K562 (cell line): ENCODE data around the gene CYFIP2. TPM values are rescaled to one million over a fixed set of nuclear protein-coding genes. Genes with fewer than 3 reads are reported as not detected.

Source experiments
- ATAC-seq: fragments of 200-7000 bp; cut with Tn5 transposase; 3 replicates; pipeline ENCODE4 v1.9.1; 2020; ENCODE audit warnings: moderate library complexity
- BruUV-seq: library from RNA; stranded (reverse); fragments of 400-500 nt; replicated peaks from 2 replicates; lab custom pipeline; 2021; lab: Mats Ljungman, UMichigan
- CTCF ChIA-PET: fragments of 300-600 bp; formaldehyde crosslinking; extraction: SDS; loops from one replicate; lab custom pipeline; 2021; ENCODE audit warnings: low intra/inter-chr PET ratio; lab: Yijun Ruan, JAX
- POLR2A ChIA-PET: fragments of 300-600, 350-650 bp; sonication (Branson Sonifier 250); formaldehyde crosslinking; extraction: SDS; loops from one replicate; lab custom pipeline; 2021; ENCODE audit warnings: antibody characterized with exemption, inconsistent platforms; lab: Yijun Ruan, JAX
- DNase-seq, 4 experiments: peaks; one replicate each; pipeline versions ENCODE4 v3.0.0 to v3.0.0-alpha.2; 2011 to 2018; ENCODE audit warnings: low spot score in 3 of 4, mixed read lengths in 3 of 4; ENCODE audit errors: extremely low read depth in 1 of 4
- FAIRE-seq: peaks from 2 replicates; lab custom pipeline; 2011; peaks lifted over from hg19 to GRCh38; lab: Jason Lieb, UNC
- H2AFZ ChIP-seq: 2 replicates; pipeline ENCODE4 v1.6.0; 2011; ENCODE audit warnings: low read depth, low read length, control low read depth, inconsistent platforms
- H3K27ac ChIP-seq: fragments of 200-600 bp; 3 replicates; pipeline ENCODE4 v1.8.0; 2011; ENCODE audit warnings: low read depth, mild to moderate bottlenecking, control low read depth, inconsistent platforms, low read length, moderate library complexity, mixed read lengths; ENCODE audit errors: extremely low read depth
- H3K27me3 ChIP-seq, 2 experiments: fragments of 300-600 bp in 1 of 2; 2 replicates in 1 of 2; 3 replicates in 1 of 2; pipeline versions ENCODE4 v1.6.0 to v1.8.0; 2011; ENCODE audit warnings: inconsistent platforms in 2 of 2, low read length in 2 of 2, mild to moderate bottlenecking in 1 of 2, mixed read lengths in 1 of 2, moderate library complexity in 1 of 2; ENCODE audit not compliant: control insufficient read depth in 2 of 2, insufficient read depth in 2 of 2
- H3K36me3 ChIP-seq: fragments of 300-600 bp; 3 replicates; pipeline ENCODE4 v1.8.0; 2011; ENCODE audit warnings: mild to moderate bottlenecking, low read length, inconsistent platforms; ENCODE audit not compliant: control insufficient read depth, insufficient read depth
- H3K4me1 ChIP-seq, 2 experiments: fragments of 200-600 bp in 1 of 2; replicated peaks in 1 of 2; 2 replicates in 1 of 2; 3 replicates in 1 of 2; pipeline versions ENCODE4 v1.5.1 to v1.8.0; 2011; ENCODE audit warnings: inconsistent platforms in 2 of 2, low read length in 2 of 2, mild to moderate bottlenecking in 1 of 2, mixed read lengths in 1 of 2, moderate library complexity in 1 of 2; ENCODE audit not compliant: control insufficient read depth in 2 of 2, insufficient read depth in 2 of 2
- H3K4me2 ChIP-seq: 2 replicates; pipeline ENCODE4 v1.6.1; 2011; ENCODE audit warnings: low read length, control low read depth, inconsistent platforms, mixed read lengths; ENCODE audit not compliant: insufficient read depth
- H3K4me3 ChIP-seq: fragments of 200-600 bp; sonication (generic), shearing (Covaris generic); 2 replicates; pipeline ENCODE4 v1.5.1; 2016; ENCODE audit warnings: control low read depth, inconsistent platforms
- H3K79me2 ChIP-seq: fragments of 200-600 bp; 3 replicates; pipeline ENCODE4 v1.8.0; 2011; ENCODE audit warnings: low read length, inconsistent platforms; ENCODE audit not compliant: control insufficient read depth, insufficient read depth
- H3K9ac ChIP-seq, 2 experiments: 2 replicates each; pipeline versions ENCODE4 v1.6.0 to v1.6.1; 2011; ENCODE audit warnings: low read depth in 2 of 2, low read length in 2 of 2, control low read depth in 1 of 2, inconsistent platforms in 1 of 2, mild to moderate bottlenecking in 1 of 2, mixed read lengths in 1 of 2; ENCODE audit not compliant: insufficient read depth in 1 of 2
- H3K9me1 ChIP-seq: one replicate; pipeline ENCODE4 v1.6.0; 2011; ENCODE audit warnings: inconsistent platforms, mild to moderate bottlenecking, low read length, moderate library complexity; ENCODE audit not compliant: control insufficient read depth, insufficient read depth
- H3K9me3 ChIP-seq: replicated peaks from 2 replicates; pipeline ENCODE4 v1.5.1; 2011; ENCODE audit warnings: low read depth, low read length, inconsistent platforms; ENCODE audit not compliant: control insufficient read depth, insufficient read depth
- H4K20me1 ChIP-seq: replicated peaks from 2 replicates; pipeline ENCODE4 v1.6.1; 2011; ENCODE audit warnings: low read length, inconsistent platforms, mixed read lengths; ENCODE audit not compliant: control insufficient read depth, insufficient read depth
- CBFB ChIP-seq: sonication (generic); formaldehyde crosslinking; IDR thresholded peaks from 2 replicates; pipeline ENCODE4 v1.4.0; 2020; ENCODE audit warnings: mild to moderate bottlenecking, missing genetic modification reagents
- DIDO1 ChIP-seq: fragments of 450-650 bp; IDR thresholded peaks from 2 replicates; pipeline ENCODE4 v1.6.1; 2016; ENCODE audit warnings: low read depth, missing biosample characterization, missing genetic modification characterization
- E2F5 ChIP-seq: sonication (generic); formaldehyde crosslinking; IDR thresholded peaks from 2 replicates; pipeline ENCODE4 v1.8.0; 2022; ENCODE audit warnings: mild to moderate bottlenecking, missing genetic modification reagents
- FOXO4 ChIP-seq: fragments of 450-650 bp; formaldehyde crosslinking; IDR thresholded peaks from 2 replicates; pipeline ENCODE4 v1.4.0; 2020; ENCODE audit warnings: mild to moderate bottlenecking, moderate library complexity
- HDGF ChIP-seq: fragments of 450-650 bp; IDR thresholded peaks from 2 replicates; pipeline ENCODE4 v1.6.1; 2016
- IFI16 ChIP-seq: fragments of 250-450 bp; sonication (Bioruptor Pico); IDR thresholded peaks from 2 replicates; pipeline ENCODE4 v2.1.2; 2022; ENCODE audit warnings: mild to moderate bottlenecking, inconsistent platforms
- JUND ChIP-seq, 2 experiments: IDR thresholded peaks; 2 replicates in 1 of 2; 3 replicates in 1 of 2; pipeline ENCODE4 v1.6.1; 2011; ENCODE audit warnings: borderline replicate concordance in 2 of 2, low read depth in 2 of 2, low read length in 2 of 2, improper control_type of control experiment in 1 of 2, missing biosample characterization in 1 of 2, missing genetic modification characterization in 1 of 2, missing genetic modification reagents in 1 of 2
- KDM1A ChIP-seq, 2 experiments: fragments of 450-650 bp; IDR thresholded peaks; 2 replicates each; pipeline ENCODE4 v1.6.1; 2016; ENCODE audit warnings: mild to moderate bottlenecking in 2 of 2
- NCOA1 ChIP-seq: fragments of 450-650 bp; IDR thresholded peaks from 2 replicates; pipeline ENCODE4 v1.6.1; 2016; ENCODE audit warnings: low read depth
- NR2F6 ChIP-seq: fragments of 450-650 bp; formaldehyde crosslinking; IDR thresholded peaks from 2 replicates; pipeline ENCODE4 v1.4.0; 2020; ENCODE audit warnings: mild to moderate bottlenecking
- PCBP2 ChIP-seq: fragments of 200-400 bp; formaldehyde crosslinking; IDR thresholded peaks from 2 replicates; pipeline ENCODE4 v1.6.1; 2018; ENCODE audit warnings: low read length, low read depth, mild to moderate bottlenecking, moderate library complexity; ENCODE audit not compliant: poor library complexity, severe bottlenecking
- PHF8 ChIP-seq: fragments of 200-600 bp; sonication (generic); IDR thresholded peaks from 2 replicates; pipeline ENCODE4 v1.6.1; 2012; ENCODE audit warnings: mixed run types, mild to moderate bottlenecking, inconsistent platforms, low read length, moderate library complexity, borderline replicate concordance
- PKNOX1 ChIP-seq: fragments of 450-650 bp; IDR thresholded peaks from 2 replicates; pipeline ENCODE4 v1.6.1; 2016
- RBM15 ChIP-seq: fragments of 200-400 bp; formaldehyde crosslinking; IDR thresholded peaks from 2 replicates; pipeline ENCODE4 v1.6.1; 2018; ENCODE audit warnings: mild to moderate bottlenecking, low read length, moderate library complexity; ENCODE audit not compliant: insufficient read depth
- SREBF2 ChIP-seq: sonication (generic); formaldehyde crosslinking; IDR thresholded peaks from 2 replicates; pipeline ENCODE4 v1.4.0; 2020; ENCODE audit warnings: mild to moderate bottlenecking, missing genetic modification reagents
- TAL1 ChIP-seq: fragments of 450-650 bp; IDR thresholded peaks from 2 replicates; pipeline ENCODE4 v1.6.1; 2016; ENCODE audit warnings: mild to moderate bottlenecking
- ZBTB1 ChIP-seq: sonication (generic); formaldehyde crosslinking; IDR thresholded peaks from 2 replicates; pipeline ENCODE4 v1.8.1; 2023; ENCODE audit warnings: missing genetic modification reagents, low read depth, mild to moderate bottlenecking, borderline replicate concordance
- ZNF239 ChIP-seq: fragments of 250-450 bp; sonication (Bioruptor Pico); IDR thresholded peaks from 2 replicates; pipeline ENCODE4 v1.4.0; 2020; ENCODE audit warnings: mild to moderate bottlenecking
- ZNF644 ChIP-seq: fragments of 200-800 bp; sonication (Bioruptor generic); IDR thresholded peaks from 2 replicates; pipeline ENCODE4 v1.6.1; 2016; ENCODE audit warnings: low read depth, missing genetic modification characterization, missing compliant biosample characterization
- ZNF764 ChIP-seq: fragments of 250-450 bp; sonication (Bioruptor Pico); IDR thresholded peaks from 2 replicates; pipeline ENCODE4 v1.4.0; 2020; ENCODE audit warnings: low read depth, mild to moderate bottlenecking, moderate library complexity
- WGBS: fragments of 100-300 bp; shearing (Covaris generic); methylation state at CpG from one replicate; pipeline ENCODE4 v1.1.6; 2016; ENCODE audit warnings: low coverage, mixed read lengths; ENCODE audit not compliant: insufficient coverage; ENCODE audit errors: missing lambda C conversion rate; 5-methylcytosine and 5-hydroxymethylcytosine counted together
- in situ Hi-C: fragments of 300-500 bp; cut with MboI; formaldehyde crosslinking; loops from 4 replicates; pipeline ENCODE4 v1.15.0; 2018; ENCODE audit warnings: inconsistent platforms, mixed read lengths
- intact Hi-C: fragments of 100-400 bp; cut with micrococcal nuclease; formaldehyde crosslinking; loops from 2 replicates; pipeline ENCODE4 v1.14.2; 2022
- polyA plus RNA-seq, 8 experiments: library from polyadenylated mRNA; depleted of rRNA in 4 of 8; stranded (reverse) in 5 of 8; unstranded in 3 of 8; fragments of >200 nt; fragmentation: Nextera tagmentation in 2 of 8; fragmentation: Illumina TruSeq in 1 of 8; extraction: Ambion mirVana in 2 of 8; extraction: Trizol in 1 of 8; gene quantifications; 2 replicates each; pipeline versions ENCODE4 v1.2.1 to v1.2.3, GENCODE V29; 2011 to 2014; ENCODE audit warnings: inconsistent platforms in 1 of 8, missing spikeins in 1 of 8
- total RNA-seq, 7 experiments: library from RNA; depleted of rRNA in 6 of 7; stranded (reverse); fragments of >200 nt in 6 of 7; fragmentation: Illumina TruSeq in 2 of 7; extraction: Trizol in 2 of 7; gene quantifications; 2 replicates each; pipeline versions ENCODE4 v1.2.1 to v1.2.3, GENCODE V29; 2011 to 2021; ENCODE audit warnings: low replicate concordance in 1 of 7

CYFIP2 gene
- total and polyA plus RNA-seq, 9 of the 15 experiments (the other 6 are each of a cell fraction or from before 2014, with no cell fraction given) = 0.76 to 2.9 (median 1.4) TPM; not detected in 1

GRCh38 chr5:157278319-157279037 lies 12.6 kb downstream of the CYFIP2 start:
- no peak overlapping the region for H3K4me2 ChIP-seq
- H3K4me3 ChIP-seq = no peak overlapping the region
- H3K4me1 ChIP-seq = peaks cover 0 to 14% of the 10 kb centered on the region in 2 experiments; a peak in 2 of 5 replicates
- intact Hi-C loops = no loop called here
- POLR2A ChIA-PET = interaction anchor here (0.9 to 1.5 kb wide), 2 partner anchors 9 to 14 kb away, joined by 3 to 5 read pairs; no protein-coding TSS in a partner anchor
- no peaks in the 10 kb centered on the region for H3K79me2 ChIP-seq
- no peak overlapping the region for H3K9ac ChIP-seq
- WGBS = 17% methylated on average over 2 of the region's 2 CpGs
- FAIRE-seq (no peak), DNase-seq (no peak), ATAC-seq (no peak)
- H3K9me3 ChIP-seq = no peaks in the 10 kb centered on the region
- H4K20me1 ChIP-seq = no peaks in the 10 kb centered on the region
- H3K27me3 ChIP-seq = no peaks in the 10 kb centered on the region
- H3K27ac ChIP-seq = no peak overlapping the region
- BruUV-seq = no TSS peak
- in situ Hi-C loops = no loop called here
- no peaks in the 10 kb centered on the region for H3K36me3 ChIP-seq
- no peak overlapping the region for H2AFZ ChIP-seq
- CTCF ChIA-PET = no interaction called here
- no peaks in the 10 kb centered on the region for H3K9me1 ChIP-seq
- TF ChIP-seq ZNF644 (tag) (peak; percentile 91; the same call in 1 of the 2 replicates), ZBTB1 (no peak), NR2F6 (CRISPR knock-in tag) (peak; percentile 84; the same call in 1 of the 2 replicates), KDM1A (IDR thresholded peaks at IDR 0.05) (no peak), E2F5 (CRISPR knock-in tag) (no peak), FOXO4 (peak; percentile 86; the same call in 1 of the 2 replicates), DIDO1 (tag) (peak; percentile 68), SREBF2 (CRISPR knock-in tag) (no peak), ZNF239 (peak; percentile 93), CBFB (CRISPR knock-in tag) (no peak), PKNOX1 (no peak), IFI16 (CRISPR knock-in tag) (no peak), RBM15 (no peak), JUND (IDR thresholded peaks at IDR 0.05; ENCODE audit: borderline replicate concordance, low read depth, low read length) (no peak), JUND (tag; IDR thresholded peaks at IDR 0.05; ENCODE audit: borderline replicate concordance, low read depth, low read length) (peak; percentile 37; the same call in 1 of the 3 replicates), PCBP2 (no peak), ZNF764 (CRISPR knock-in tag) (no peak), NCOA1 (no peak), TAL1 (no peak), HDGF (no peak), PHF8 (no peak)
